Suprapubic skin (tissue), 4 donors: ENCODE measurements around the gene RBL2.

Source experiments
- CTCF ChIP-seq, 2 donors: fragments of 200-600 bp in 1 of 2; fragments of 450-650 bp in 1 of 2; sonication (generic) in 1 of 2; IDR thresholded peaks; one replicate each; pipeline ENCODE4 v1.5.1; 2016 to 2019; ENCODE audit warnings: antibody characterized with exemption in 2 of 2, mild to moderate bottlenecking in 1 of 2, moderate library complexity in 1 of 2
- EP300 ChIP-seq: sonication (generic); formaldehyde crosslinking; IDR thresholded peaks from one replicate; pipeline ENCODE4 v1.6.1; 2017; ENCODE audit warnings: antibody characterized with exemption
- POLR2A ChIP-seq, 2 donors: fragments of 450-650 bp; IDR thresholded peaks; one replicate each; pipeline ENCODE4 v1.6.1; 2017; ENCODE audit warnings: antibody characterized with exemption in 2 of 2, mild to moderate bottlenecking in 2 of 2, moderate library complexity in 2 of 2
- POLR2AphosphoS5 ChIP-seq, 3 donors: sonication (generic); formaldehyde crosslinking; IDR thresholded peaks; one replicate each; pipeline ENCODE4 v1.6.1; 2017; ENCODE audit warnings: antibody characterized with exemption in 3 of 3

GRCh38 chr16:53478965-53479364 lies 44.7 kb downstream of the RBL2 start:
- TF ChIP-seq CTCF (IDR thresholded peaks at IDR 0.05): no peak
- TF ChIP-seq EP300: no peak
- no peak for TF ChIP-seq POLR2A (IDR thresholded peaks at IDR 0.05)
- TF ChIP-seq POLR2AphosphoS5 (IDR thresholded peaks at IDR 0.05): no peak
